ENCODE data around the gene ADK.

Gene ADK

DNA sequence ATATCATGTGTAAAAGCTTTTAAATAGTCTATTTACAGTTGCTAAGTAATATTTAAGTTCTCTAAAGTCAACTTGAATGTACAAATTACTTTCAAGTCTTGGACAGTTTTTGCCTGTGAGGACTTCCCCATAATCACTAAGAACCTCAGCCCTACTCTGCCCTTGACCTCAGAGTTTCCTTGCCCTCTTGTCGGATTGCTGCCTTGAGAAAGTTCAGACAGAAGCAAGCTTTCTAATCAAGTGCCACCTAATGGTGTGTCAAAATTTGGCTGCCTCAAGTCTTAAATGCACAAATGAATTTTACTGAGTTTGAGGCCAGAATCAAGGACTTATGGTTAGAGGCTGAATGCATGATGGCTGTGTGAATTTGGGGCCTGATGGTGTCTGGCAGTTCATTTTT is 587.0 kb downstream of the ADK start:
- Mint-ChIP-seq H3K4me1 (peaks cover 12% of the 10 kb centered on the region), H3K4me3 (no peak overlapping the region), H3K36me3 (ENCODE audit: low read depth) (no peaks in the 10 kb centered on the region), H3K27ac (no peak overlapping the region), H3K9me3 (peaks cover 7% of the 10 kb centered on the region), H3K27me3 (ENCODE audit: low read depth, poor library complexity) (peaks cover 5% of the 10 kb centered on the region)
- TF ChIP-seq, protein P1, sequence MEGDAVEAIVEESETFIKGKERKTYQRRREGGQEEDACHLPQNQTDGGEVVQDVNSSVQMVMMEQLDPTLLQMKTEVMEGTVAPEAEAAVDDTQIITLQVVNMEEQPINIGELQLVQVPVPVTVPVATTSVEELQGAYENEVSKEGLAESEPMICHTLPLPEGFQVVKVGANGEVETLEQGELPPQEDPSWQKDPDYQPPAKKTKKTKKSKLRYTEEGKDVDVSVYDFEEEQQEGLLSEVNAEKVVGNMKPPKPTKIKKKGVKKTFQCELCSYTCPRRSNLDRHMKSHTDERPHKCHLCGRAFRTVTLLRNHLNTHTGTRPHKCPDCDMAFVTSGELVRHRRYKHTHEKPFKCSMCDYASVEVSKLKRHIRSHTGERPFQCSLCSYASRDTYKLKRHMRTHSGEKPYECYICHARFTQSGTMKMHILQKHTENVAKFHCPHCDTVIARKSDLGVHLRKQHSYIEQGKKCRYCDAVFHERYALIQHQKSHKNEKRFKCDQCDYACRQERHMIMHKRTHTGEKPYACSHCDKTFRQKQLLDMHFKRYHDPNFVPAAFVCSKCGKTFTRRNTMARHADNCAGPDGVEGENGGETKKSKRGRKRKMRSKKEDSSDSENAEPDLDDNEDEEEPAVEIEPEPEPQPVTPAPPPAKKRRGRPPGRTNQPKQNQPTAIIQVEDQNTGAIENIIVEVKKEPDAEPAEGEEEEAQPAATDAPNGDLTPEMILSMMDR (IDR thresholded peaks at IDR 0.05): no peak
- no peak for DNase-seq

DNA sequence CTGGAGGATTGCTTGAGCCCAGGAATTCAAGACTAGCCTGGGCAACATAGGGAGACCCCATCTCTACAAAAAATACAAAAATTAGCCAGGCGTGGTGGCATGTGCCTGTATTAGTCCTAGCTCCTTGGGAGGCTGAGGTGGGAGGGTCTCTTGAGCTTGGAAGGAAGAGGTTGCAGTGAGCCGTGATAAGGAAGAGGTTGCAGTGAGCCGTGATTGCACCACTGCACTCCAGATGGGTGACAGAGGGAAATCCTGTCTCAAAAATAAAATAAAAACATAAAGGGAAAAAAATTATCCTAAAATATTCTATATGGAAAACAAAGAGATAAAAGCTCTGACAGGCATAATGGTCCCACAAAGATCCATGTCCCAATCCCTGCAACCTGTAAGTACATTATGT is 587.5 kb downstream of the ADK start:
- no peak overlapping the region for H3K27ac Mint-ChIP-seq
- no peaks in the 10 kb centered on the region for H3K36me3 Mint-ChIP-seq (ENCODE audit: low read depth)
- H3K9me3 Mint-ChIP-seq: peaks cover 5% of the 10 kb centered on the region
- H3K27me3 Mint-ChIP-seq (ENCODE audit: low read depth, poor library complexity): peaks cover 5% of the 10 kb centered on the region
- TF ChIP-seq, protein P1 (IDR thresholded peaks at IDR 0.05): no peak
- no peak for DNase-seq
- peaks cover 12% of the 10 kb centered on the region for H3K4me1 Mint-ChIP-seq
- no peak overlapping the region for H3K4me3 Mint-ChIP-seq

DNA sequence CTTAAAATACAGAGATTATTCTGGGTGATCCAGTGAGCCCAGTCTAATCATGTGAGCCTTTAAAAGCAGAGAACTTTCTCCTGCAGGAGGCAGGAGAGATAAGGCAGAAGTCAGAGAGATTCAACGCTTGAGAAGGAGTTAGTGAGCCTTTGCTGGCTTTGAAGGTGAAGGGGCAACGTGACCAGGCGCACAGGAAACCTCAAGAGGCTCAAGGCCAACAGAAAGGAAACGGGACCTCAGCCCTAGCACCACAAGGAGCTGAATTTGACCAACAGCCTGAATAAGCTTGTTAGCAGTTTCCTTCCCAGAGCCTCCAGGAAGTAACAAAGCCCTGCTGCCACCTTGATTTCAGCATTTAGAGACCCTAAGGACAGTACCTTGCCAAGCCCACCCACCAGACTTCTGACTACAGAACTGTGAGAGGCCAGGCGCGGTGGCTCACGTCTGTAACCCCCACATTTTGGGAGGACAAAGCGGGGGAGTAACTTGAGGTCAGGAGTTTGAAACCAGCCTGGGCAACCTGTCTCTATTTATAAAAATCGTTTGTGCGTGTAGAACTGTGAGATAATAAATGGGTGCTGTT is 588.1 kb downstream of the ADK start:
- no peak for DNase-seq
- Mint-ChIP-seq H3K27ac (peak overlapping the region; percentile 84), H3K9me3 (peaks cover 5% of the 10 kb centered on the region), H3K4me3 (no peak overlapping the region), H3K4me1 (peaks cover 12% of the 10 kb centered on the region), H3K36me3 (ENCODE audit: low read depth) (no peaks in the 10 kb centered on the region), H3K27me3 (ENCODE audit: low read depth, poor library complexity) (peaks cover 5% of the 10 kb centered on the region)
- TF ChIP-seq, protein P1 (IDR thresholded peaks at IDR 0.05): no peak

DNA sequence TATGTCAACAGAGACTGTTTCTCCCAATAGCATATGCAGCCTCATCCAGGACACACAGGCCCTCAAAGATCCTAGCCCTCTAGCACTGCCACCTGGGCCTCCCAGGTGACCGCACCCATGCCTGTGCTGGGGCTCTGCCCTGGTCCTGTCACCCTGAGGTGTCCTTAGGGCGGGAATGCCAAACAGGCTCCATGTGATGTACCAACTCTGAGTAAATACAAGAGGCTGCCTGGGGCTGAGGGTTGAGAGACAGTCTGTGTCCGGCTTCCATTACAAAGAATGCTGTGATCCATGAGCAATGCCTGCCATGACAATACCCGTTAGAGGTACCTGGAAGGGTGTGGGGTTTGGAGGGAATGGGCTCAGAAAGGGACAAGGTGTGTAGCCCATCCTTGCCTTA is 592.4 kb downstream of the ADK start:
- no peak overlapping the region for H3K27ac Mint-ChIP-seq
- TF ChIP-seq, protein P1 (IDR thresholded peaks at IDR 0.05): no peak

DNA sequence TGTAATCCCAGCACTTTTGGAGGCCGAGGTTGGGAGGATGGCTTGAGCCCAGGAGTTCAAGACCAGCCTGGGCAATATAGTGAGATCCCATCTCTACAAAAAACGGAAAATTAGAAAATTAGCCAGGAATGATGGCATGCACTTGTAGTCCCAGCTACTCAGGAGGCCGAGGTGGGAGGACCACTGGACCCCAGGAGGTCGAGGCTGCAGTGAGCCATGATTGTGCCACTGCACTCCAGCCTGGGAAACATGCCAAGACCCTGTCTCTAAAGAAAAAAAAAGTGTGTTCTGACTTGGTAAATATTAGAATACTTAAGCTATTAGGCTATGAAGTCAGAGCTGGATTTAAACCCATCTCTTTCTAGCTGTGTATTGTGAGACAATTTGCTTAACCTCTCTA is 594.4 kb downstream of the ADK start:
- Mint-ChIP-seq H3K27me3 (ENCODE audit: low read depth, poor library complexity) (no peaks in the 10 kb centered on the region), H3K4me3 (no peak overlapping the region), H3K4me1 (peaks cover 9% of the 10 kb centered on the region), H3K36me3 (ENCODE audit: low read depth) (no peaks in the 10 kb centered on the region), H3K9me3 (no peaks in the 10 kb centered on the region), H3K27ac (no peak overlapping the region)
- DNase-seq: no peak
- TF ChIP-seq, protein P1 (IDR thresholded peaks at IDR 0.05): no peak

More for the DNA sequence above, 592.4 kb downstream of the ADK start:
- DNase-seq: no peak
- H3K27me3 Mint-ChIP-seq (ENCODE audit: low read depth, poor library complexity): peaks cover 4% of the 10 kb centered on the region
- no peaks in the 10 kb centered on the region for H3K9me3 Mint-ChIP-seq
- peaks cover 14% of the 10 kb centered on the region for H3K4me1 Mint-ChIP-seq
- H3K4me3 Mint-ChIP-seq: no peak overlapping the region
- H3K36me3 Mint-ChIP-seq (ENCODE audit: low read depth): no peaks in the 10 kb centered on the region

DNA sequence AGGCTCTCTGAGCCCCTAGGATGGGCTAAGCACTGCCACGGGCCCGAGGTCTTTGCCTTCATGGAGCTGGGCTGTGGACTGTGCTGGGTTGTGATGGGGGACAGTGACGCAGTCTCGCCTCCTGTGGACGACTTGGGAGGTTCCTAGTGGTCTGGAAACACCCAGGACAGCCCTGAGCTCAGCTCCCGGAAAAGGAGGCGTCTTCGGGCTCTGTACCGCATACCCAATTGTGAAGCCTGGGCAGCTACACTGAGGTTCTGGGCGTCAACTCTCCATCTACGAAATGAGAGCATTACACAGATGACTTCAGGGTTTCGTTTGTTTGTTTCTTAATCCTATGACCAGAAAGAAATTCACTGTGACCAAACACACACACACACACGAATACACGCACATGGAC is 595.8 kb downstream of the ADK start:
- DNase-seq: no peak
- no peaks in the 10 kb centered on the region for H3K27me3 Mint-ChIP-seq (ENCODE audit: low read depth, poor library complexity)
- TF ChIP-seq, protein P1 (IDR thresholded peaks at IDR 0.05): no peak
- peaks cover 9% of the 10 kb centered on the region for H3K4me1 Mint-ChIP-seq
- no peaks in the 10 kb centered on the region for H3K9me3 Mint-ChIP-seq
- no peak overlapping the region for H3K4me3 Mint-ChIP-seq
- no peaks in the 10 kb centered on the region for H3K36me3 Mint-ChIP-seq (ENCODE audit: low read depth)
- no peak overlapping the region for H3K27ac Mint-ChIP-seq

Measured in nephron progenitor cell (in vitro differentiated cells).